GM18909 (cell line): ENCODE measurements around the gene NOC3L.
A peak's percentile ranks its signal among the peaks of the same experiment; 100 is the strongest.
"Not testable (repeated sequence)": the region's sequence is repeated elsewhere in the genome, so short reads cannot be mapped to it uniquely, and the experiment has no call there.

Source experiments
- ATAC-seq: cut with Tn5 transposase; IDR thresholded peaks from one replicate; pipeline ENCODE4 v1.9.1; 2021; ENCODE audit warnings: mild to moderate bottlenecking; ENCODE audit not compliant: unreplicated experiment, poor library complexity

Gene NOC3L

GRCh38 chr10:94363251-94363565, 469 bp upstream of the NOC3L start:
- ATAC-seq: peak; percentile 14

GRCh38 chr10:94361171-94361794, 1.5 kb downstream of the NOC3L start:
- ATAC-seq: no peak

- ATAC-seq: no peak
Measured at GRCh38 chr10:94358480-94358879, 4.3 kb downstream of the NOC3L start.

- no peak for ATAC-seq
Measured at GRCh38 chr10:94357193-94357592, 5.5 kb downstream of the NOC3L start.

GRCh38 chr10:94355841-94356240, 6.9 kb downstream of the NOC3L start:
- ATAC-seq: no peak

GRCh38 chr10:94353336-94353735, 9.4 kb downstream of the NOC3L start:
- ATAC-seq: no peak

- ATAC-seq: no peak
Measured at GRCh38 chr10:94351089-94351488, 11.7 kb downstream of the NOC3L start.

GRCh38 chr10:94350500-94350899, 12.2 kb downstream of the NOC3L start:
- ATAC-seq: not testable (repeated sequence)

- ATAC-seq: no peak
Measured at GRCh38 chr10:94349327-94349726, 13.4 kb downstream of the NOC3L start.

GRCh38 chr10:94344522-94345122, 18.1 kb downstream of the NOC3L start:
- peak; percentile 97 for ATAC-seq

- no peak for ATAC-seq
Measured at GRCh38 chr10:94343151-94343550, 19.6 kb downstream of the NOC3L start.

- no peak for ATAC-seq
Measured at GRCh38 chr10:94334857-94335256, 27.9 kb downstream of the NOC3L start.

GRCh38 chr10:94333051-94333450, 29.7 kb downstream of the NOC3L start:
- ATAC-seq: no peak

GRCh38 chr10:94328613-94329012, 34.1 kb downstream of the NOC3L start:
- no peak for ATAC-seq

GRCh38 chr10:94327649-94328048, 35.1 kb downstream of the NOC3L start:
- ATAC-seq: no peak

GRCh38 chr10:94324609-94325233, 38.0 kb downstream of the NOC3L start:
- no peak for ATAC-seq

GRCh38 chr10:94320285-94320914, 42.3 kb downstream of the NOC3L start:
- ATAC-seq: peak; percentile 66

GRCh38 chr10:94316560-94316959, 46.2 kb downstream of the NOC3L start:
- no peak for ATAC-seq

GRCh38 chr10:94315975-94316464, 46.7 kb downstream of the NOC3L start:
- ATAC-seq: no peak

- ATAC-seq: no peak
Measured at GRCh38 chr10:94315024-94315451, 47.7 kb downstream of the NOC3L start.

GRCh38 chr10:94310369-94310768, 52.4 kb downstream of the NOC3L start:
- ATAC-seq: no peak
